ENCODE measurements around the gene CDK8.

GRCh38 chr13:26229080-26229615 is 24.8 kb upstream of the CDK8 start:
- TF ChIP-seq CTCF (IDR thresholded peaks at IDR 0.05; ENCODE audit: low read depth, low read length, poor library complexity, severe bottlenecking) (no peak), EZH2phosphoT487 (IDR thresholded peaks at IDR 0.05; ENCODE audit: borderline replicate concordance, low read length) (no peak)
